ENCODE results near the gene TMEM209. TPM values are rescaled to one million over a fixed set of nuclear protein-coding genes. Genes with fewer than 3 reads are reported as not detected.
"Not testable (repeated sequence)": the region's sequence is repeated elsewhere in the genome, so short reads cannot be mapped to it uniquely, and the experiment has no call there.

TMEM209 gene
- total RNA-seq, 1 experiment from 2014 or later = 4.0 TPM

- in situ Hi-C loops (cut with HindIII; ENCODE audit: low pct_unique_long_range_greater_than_20kb, low sequenced_read_pairs) = no loop called here
- DNase-seq (ENCODE audit: low read depth) = no peak
Observed at GRCh38 chr7:130149281-130150139, 55.7 kb downstream of the TMEM209 start.

GRCh38 chr7:130148561-130148960 lies 56.6 kb downstream of the TMEM209 start:
- in situ Hi-C loops (cut with HindIII; ENCODE audit: low pct_unique_long_range_greater_than_20kb, low sequenced_read_pairs) = no loop called here

GRCh38 chr7:130147710-130148325 lies 57.4 kb downstream of the TMEM209 start:
- no peak for DNase-seq (ENCODE audit: low read depth)
- in situ Hi-C loops (cut with HindIII; ENCODE audit: low pct_unique_long_range_greater_than_20kb, low sequenced_read_pairs) = no loop called here

More at GRCh38 chr7:130148561-130148960, 56.6 kb downstream of the TMEM209 start:
- no peak for DNase-seq (ENCODE audit: low read depth)

DNA sequence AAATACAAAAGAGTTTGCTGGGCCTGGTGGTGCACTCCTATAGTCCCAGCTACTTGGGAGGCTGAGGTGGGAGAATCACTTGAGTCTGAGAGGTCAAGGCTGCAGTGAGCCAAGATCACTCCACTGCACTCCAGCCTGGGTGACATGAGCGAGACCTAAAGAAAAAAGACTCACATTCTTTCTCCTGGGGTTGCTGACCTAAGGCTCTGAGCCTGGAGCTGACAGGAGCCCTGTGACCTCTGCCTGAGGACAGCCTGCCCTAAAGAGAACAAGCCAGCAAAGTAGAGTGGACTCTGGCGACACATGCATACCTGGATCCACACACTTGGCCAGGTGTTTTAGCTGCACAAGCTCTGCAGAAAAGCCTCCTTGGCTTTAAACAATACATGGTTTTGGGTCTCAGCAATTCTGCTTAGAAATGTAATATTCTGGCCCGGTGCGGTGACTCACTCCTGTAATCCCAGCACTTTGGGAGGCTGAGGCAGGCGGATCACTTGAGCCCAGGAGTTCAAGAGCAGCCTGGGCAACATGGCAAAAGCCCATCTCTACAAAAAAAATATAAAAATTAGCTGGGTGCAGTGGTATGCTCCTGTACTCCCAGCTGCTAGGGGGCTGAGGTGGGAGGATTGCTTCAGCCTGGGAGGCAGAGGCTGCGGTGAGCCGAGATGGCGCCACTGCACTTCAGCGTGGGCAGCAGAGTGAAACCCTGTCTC lies 58.4 kb downstream of the TMEM209 start:
- DNase-seq (ENCODE audit: low read depth) = no peak
- in situ Hi-C loops (cut with HindIII; ENCODE audit: low pct_unique_long_range_greater_than_20kb, low sequenced_read_pairs) = no loop called here

- in situ Hi-C loops (cut with HindIII; ENCODE audit: low pct_unique_long_range_greater_than_20kb, low sequenced_read_pairs); DNase-seq (ENCODE audit: low read depth): not testable (repeated sequence)
Observed at GRCh38 chr7:130146142-130146541, 59.1 kb downstream of the TMEM209 start.

GRCh38 chr7:130145424-130146100 lies 59.6 kb downstream of the TMEM209 start:
- in situ Hi-C loops (cut with HindIII; ENCODE audit: low pct_unique_long_range_greater_than_20kb, low sequenced_read_pairs) = no loop called here
- DNase-seq (ENCODE audit: low read depth) = no peak

- DNase-seq (ENCODE audit: low read depth) = peak; percentile 60
- in situ Hi-C loops (cut with HindIII; ENCODE audit: low pct_unique_long_range_greater_than_20kb, low sequenced_read_pairs) = no loop called here
Observed at GRCh38 chr7:130144312-130145171, 60.7 kb downstream of the TMEM209 start.

- in situ Hi-C loops (cut with HindIII; ENCODE audit: low pct_unique_long_range_greater_than_20kb, low sequenced_read_pairs) = no loop called here
Observed at GRCh38 chr7:130143986-130144311, 61.3 kb downstream of the TMEM209 start.

DNA sequence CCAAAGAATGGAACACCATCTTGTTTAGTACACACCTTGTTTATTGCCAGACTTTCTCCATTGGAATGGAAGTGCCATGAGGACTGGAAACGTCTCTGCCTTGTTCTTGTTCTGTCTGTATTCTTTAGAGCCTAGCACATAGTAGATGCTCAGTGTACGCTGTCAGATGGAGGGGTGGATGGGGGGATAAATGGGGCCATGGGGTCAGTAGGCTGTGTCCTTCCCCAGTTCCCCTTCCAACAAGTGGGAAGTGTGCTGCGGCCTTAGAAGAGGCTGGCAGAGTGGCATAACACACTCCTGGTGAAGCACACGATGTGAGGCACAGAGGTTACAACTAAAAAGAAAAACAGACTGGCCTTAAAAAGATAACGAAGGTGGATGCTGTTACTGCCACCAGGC lies 61.9 kb downstream of the TMEM209 start:
- DNase-seq (ENCODE audit: low read depth) = no peak
- in situ Hi-C loops (cut with HindIII; ENCODE audit: low pct_unique_long_range_greater_than_20kb, low sequenced_read_pairs) = no loop called here

More at GRCh38 chr7:130143986-130144311, 61.3 kb downstream of the TMEM209 start:
- no peak for DNase-seq (ENCODE audit: low read depth)

DNA sequence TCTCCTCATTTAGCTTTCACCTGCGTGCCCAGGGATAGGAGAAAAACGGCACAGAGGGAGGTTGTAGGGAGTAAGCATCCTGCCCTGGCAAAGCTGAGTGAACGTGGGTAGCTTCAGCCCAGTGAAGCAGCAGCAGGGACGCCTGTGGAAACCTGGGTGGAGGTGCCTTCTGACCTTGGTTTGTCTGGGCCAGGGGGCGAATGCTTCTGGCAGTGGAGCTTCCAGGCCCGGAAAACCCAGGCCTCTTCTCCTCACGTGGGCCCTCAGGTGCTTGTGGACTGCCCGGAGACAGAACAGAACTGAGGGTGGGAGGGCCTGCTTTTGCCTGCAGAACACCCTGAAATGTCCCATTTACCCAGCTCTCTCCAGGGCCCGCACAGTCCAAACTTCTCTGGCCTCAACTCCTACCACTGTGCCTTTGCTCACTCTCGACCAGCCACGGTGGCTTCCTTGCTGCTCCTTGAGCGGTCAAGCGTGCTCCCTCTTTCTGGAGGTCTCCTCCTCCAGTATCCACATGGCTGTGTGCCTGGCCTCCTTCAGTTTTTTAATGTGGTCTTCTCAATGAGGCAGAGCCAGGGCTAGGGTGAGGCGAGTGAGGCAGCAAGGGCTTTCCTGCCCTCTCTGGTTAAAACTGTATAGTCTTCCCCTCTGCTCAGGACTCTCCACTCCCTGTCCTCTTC lies 62.4 kb downstream of the TMEM209 start:
- in situ Hi-C loops (cut with HindIII; ENCODE audit: low pct_unique_long_range_greater_than_20kb, low sequenced_read_pairs) = no loop called here
- peak; percentile 51 for DNase-seq (ENCODE audit: low read depth)

DNA sequence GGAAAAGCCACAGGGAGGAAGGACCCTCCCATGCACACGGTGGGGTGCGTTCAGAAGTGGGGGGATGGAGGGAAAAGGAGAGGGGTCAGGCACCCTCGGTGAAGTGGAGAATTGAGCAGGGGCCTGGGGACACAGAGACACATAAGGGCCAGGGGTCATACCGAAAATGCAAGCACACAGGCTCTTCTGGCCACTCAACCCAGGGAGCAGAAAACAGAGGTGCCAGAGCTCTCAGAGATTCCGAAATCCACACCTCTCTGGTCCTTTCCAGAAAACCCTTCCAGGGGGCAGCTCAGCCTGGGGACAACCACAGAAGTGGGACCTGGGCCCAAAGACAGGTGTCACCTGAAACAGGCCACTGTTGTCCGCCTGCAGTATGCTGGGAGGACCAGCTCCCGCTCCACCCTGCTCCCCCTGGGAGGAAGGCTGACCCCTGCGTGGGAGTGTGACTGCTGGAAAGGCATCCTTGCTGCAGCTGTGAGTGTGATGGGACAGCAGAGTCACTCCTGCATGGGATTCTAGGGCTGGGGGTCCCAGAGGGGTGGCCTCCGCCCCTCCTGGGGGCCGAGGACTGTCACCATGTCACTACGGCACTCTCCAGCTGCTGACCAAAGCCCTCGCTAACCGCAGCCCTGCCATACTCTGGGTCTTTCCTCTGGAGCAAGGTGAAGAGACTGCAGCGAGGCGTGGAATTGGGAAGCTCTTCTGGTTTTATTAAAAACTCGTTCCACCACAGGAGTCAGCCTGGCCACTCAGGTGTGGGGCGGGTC lies 63.1 kb downstream of the TMEM209 start:
- no peak for DNase-seq (ENCODE audit: low read depth)
- in situ Hi-C loops (cut with HindIII; ENCODE audit: low pct_unique_long_range_greater_than_20kb, low sequenced_read_pairs) = no loop called here

GRCh38 chr7:130141161-130141883 lies 63.9 kb downstream of the TMEM209 start:
- in situ Hi-C loops (cut with HindIII; ENCODE audit: low pct_unique_long_range_greater_than_20kb, low sequenced_read_pairs) = no loop called here

DNA sequence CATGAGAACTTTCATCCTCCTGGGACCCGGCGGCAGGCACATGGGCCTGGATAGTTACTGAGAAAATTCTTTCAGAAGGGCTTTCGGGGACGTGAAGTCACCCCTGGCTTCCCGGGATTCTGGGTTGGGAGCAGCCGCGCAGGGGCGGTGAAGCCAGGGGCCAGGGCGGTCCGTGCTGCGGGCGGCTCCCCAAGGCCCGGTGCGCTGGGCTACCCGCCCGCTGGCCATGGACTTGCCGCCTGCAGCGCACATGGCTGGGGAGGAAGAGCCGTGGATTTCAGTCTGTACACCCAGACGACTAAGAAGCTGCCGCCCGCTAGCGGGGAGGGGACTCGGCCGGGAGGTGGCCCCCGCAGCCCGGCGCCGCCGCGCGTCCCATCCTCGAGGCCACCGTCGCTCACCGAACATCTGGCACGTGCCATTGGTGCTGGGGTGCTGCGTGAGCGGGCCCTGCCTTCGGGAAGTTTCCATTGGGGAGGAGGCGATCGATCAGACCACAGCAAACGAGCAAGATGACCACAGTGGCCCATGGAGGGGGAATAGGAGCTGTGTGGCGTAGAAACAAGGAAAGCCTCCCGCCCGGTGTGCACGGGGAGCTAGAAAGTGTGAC lies 64.5 kb downstream of the TMEM209 start:
- in situ Hi-C loops (cut with HindIII; ENCODE audit: low pct_unique_long_range_greater_than_20kb, low sequenced_read_pairs) = no loop called here
- no peak for DNase-seq (ENCODE audit: low read depth)

More at GRCh38 chr7:130141161-130141883, 63.9 kb downstream of the TMEM209 start:
- DNase-seq (ENCODE audit: low read depth) = no peak

DNA sequence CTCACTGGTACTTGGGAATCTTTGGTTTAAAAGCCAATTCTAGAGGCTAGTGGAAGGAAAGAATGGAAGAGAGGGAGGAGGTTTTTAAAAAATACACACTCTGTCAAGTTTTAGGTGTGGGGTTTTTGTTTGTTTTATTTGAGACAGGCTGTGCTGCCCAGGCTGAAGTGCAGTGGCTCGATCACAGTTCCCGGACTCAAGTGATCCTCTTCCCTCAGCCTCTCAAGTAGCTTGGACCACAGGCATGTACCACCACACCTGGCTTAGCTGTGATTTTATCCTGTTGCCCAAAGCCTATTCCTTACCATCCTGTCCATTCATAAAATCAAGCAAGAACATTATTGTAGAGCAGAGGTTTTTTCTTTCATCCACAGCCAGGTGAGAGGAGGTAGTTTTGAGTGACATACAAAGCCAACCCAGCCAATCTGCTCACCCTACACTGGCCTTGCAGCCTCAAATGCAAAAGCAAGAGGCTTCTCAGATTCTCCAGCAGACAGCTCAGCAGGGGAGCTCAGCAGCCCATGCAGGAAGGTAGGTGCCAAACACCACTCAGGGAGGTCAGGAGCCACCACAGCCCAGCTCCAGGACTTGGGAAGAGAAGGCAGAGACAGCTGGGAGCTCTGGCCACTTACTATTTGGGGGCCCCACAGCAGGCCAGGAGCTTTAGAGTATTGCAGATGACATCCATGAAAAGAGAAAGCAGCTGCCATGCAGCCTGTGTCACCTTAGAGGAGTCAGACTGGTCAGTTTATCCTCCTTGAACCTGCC lies 65.8 kb downstream of the TMEM209 start:
- in situ Hi-C loops (cut with HindIII; ENCODE audit: low pct_unique_long_range_greater_than_20kb, low sequenced_read_pairs) = no loop called here

GRCh38 chr7:130137207-130137606 lies 68.0 kb downstream of the TMEM209 start:
- no peak for DNase-seq (ENCODE audit: low read depth)
- in situ Hi-C loops (cut with HindIII; ENCODE audit: low pct_unique_long_range_greater_than_20kb, low sequenced_read_pairs) = no loop called here

More for the DNA sequence above, 65.8 kb downstream of the TMEM209 start:
- DNase-seq (ENCODE audit: low read depth) = no peak

Data from Caki2 (cell line).